Measurements from ENCODE around the gene HPF1.

HPF1 gene

DNA sequence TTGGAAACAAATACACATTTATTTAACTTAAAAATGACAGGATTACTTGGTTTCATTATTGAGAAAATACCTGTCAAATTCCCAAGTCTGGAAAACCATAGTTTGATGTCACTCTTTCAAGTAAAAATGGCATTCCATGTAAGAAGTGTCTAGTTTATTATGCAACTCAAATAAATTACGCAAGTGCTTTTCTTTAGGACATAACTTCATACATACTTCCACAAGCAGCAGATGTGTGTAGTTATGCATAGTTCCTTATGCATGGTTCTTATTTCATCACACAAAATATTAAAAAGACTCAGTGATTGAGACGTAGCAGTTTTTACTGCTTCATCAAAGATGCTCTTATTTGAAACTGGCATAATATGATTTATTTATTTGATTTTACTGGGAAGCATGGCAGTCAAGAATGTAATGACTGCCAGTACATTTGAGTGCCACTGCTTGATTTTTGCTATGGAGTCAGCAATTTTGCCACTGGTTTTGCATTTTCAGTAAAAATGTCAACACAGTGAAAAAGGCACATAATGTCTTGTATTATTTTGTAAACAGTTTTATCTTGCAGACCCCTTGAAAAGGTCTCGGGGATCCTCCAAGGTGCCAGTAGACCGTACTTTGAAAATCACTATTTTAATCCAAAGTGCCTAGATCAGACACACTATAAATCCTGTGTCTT, 75.2 kb downstream of the HPF1 start:
- H3K4me1 ChIP-seq (ENCODE audit: control insufficient read depth in 1 of 2, insufficient read depth in 1 of 2, low read depth in 1 of 2, low read length in 1 of 2) = no peaks in the 10 kb centered on the region
- H3K9me3 ChIP-seq = no peaks in the 10 kb centered on the region
- no peak overlapping the region for H3K4me3 ChIP-seq (ENCODE audit: low read depth in 1 of 2, low read length in 1 of 2)
- peaks cover 4% of the 10 kb centered on the region for H3K36me3 ChIP-seq
- TF ChIP-seq, protein P1, sequence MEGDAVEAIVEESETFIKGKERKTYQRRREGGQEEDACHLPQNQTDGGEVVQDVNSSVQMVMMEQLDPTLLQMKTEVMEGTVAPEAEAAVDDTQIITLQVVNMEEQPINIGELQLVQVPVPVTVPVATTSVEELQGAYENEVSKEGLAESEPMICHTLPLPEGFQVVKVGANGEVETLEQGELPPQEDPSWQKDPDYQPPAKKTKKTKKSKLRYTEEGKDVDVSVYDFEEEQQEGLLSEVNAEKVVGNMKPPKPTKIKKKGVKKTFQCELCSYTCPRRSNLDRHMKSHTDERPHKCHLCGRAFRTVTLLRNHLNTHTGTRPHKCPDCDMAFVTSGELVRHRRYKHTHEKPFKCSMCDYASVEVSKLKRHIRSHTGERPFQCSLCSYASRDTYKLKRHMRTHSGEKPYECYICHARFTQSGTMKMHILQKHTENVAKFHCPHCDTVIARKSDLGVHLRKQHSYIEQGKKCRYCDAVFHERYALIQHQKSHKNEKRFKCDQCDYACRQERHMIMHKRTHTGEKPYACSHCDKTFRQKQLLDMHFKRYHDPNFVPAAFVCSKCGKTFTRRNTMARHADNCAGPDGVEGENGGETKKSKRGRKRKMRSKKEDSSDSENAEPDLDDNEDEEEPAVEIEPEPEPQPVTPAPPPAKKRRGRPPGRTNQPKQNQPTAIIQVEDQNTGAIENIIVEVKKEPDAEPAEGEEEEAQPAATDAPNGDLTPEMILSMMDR (IDR thresholded peaks at IDR 0.05) = no peak
- no peaks in the 10 kb centered on the region for H3K27me3 ChIP-seq
- no peak overlapping the region for H3K27ac ChIP-seq

Measured in neutrophil (primary cell).